GM12864 (cell line): ENCODE results near the gene NTN3.

Source experiments
- DNase-seq: peaks from one replicate; pipeline ENCODE4 v3.0.0-alpha.2; 2011; ENCODE audit warnings: low read depth
- H3K4me3 ChIP-seq: 2 replicates; pipeline ENCODE4 v1.5.1; 2011; ENCODE audit warnings: mild to moderate bottlenecking, low read depth, low read length, control low read depth
- CTCF ChIP-seq: IDR thresholded peaks from 2 replicates; pipeline ENCODE4 v1.5.1; 2011; ENCODE audit warnings: low read depth, mild to moderate bottlenecking, moderate library complexity, low read length, control low read depth, inconsistent platforms; ENCODE audit errors: missing control alignments

The NTN3 gene

GRCh38 chr16:2472488-2472864 is 1.4 kb downstream of the NTN3 start:
- DNase-seq, result no peak
- H3K4me3 ChIP-seq, result no peak overlapping the region
- no peak for TF ChIP-seq CTCF

- no peak overlapping the region for H3K4me3 ChIP-seq
- no peak for TF ChIP-seq CTCF
- no peak for DNase-seq
Observed at GRCh38 chr16:2472885-2473445, 1.9 kb downstream of the NTN3 start.

- TF ChIP-seq CTCF, result no peak
- H3K4me3 ChIP-seq, result peak overlapping the region; percentile 37
- DNase-seq, result no peak
Observed at GRCh38 chr16:2473446-2473926, 2.4 kb downstream of the NTN3 start.

- peak; percentile 57 for TF ChIP-seq CTCF
- no peak for DNase-seq
- H3K4me3 ChIP-seq, result peak overlapping the region; percentile 94
Observed at GRCh38 chr16:2473999-2474876, 3.1 kb downstream of the NTN3 start.

- no peak for TF ChIP-seq CTCF
- no peak for DNase-seq
- peak within 1 kb of the TSS; percentile 94 for H3K4me3 ChIP-seq
Observed at GRCh38 chr16:2474877-2475412, 3.8 kb downstream of the NTN3 start, which contains the start of gene TBC1D24. TBC1D24 (plus strand) TSS chr16:2475127; CDS start chr16:2496149, 21,022 bp downstream.

GRCh38 chr16:2475413-2476344 is 4.6 kb downstream of the NTN3 start:
- peak overlapping the region; percentile 94 for H3K4me3 ChIP-seq
- no peak for DNase-seq
- no peak for TF ChIP-seq CTCF
